Erythroblast (primary cell): Measurements from ENCODE around the gene TCP11.

Source experiments
- GATA1 ChIP-seq: IDR thresholded peaks from 2 replicates; pipeline ENCODE4 v1.6.1; 2011; ENCODE audit warnings: low read depth, mild to moderate bottlenecking, control low read depth, low read length, moderate library complexity
- POLR2A ChIP-seq: IDR thresholded peaks from 2 replicates; pipeline ENCODE4 v1.6.1; 2011; ENCODE audit warnings: mild to moderate bottlenecking, low read length

DNA sequence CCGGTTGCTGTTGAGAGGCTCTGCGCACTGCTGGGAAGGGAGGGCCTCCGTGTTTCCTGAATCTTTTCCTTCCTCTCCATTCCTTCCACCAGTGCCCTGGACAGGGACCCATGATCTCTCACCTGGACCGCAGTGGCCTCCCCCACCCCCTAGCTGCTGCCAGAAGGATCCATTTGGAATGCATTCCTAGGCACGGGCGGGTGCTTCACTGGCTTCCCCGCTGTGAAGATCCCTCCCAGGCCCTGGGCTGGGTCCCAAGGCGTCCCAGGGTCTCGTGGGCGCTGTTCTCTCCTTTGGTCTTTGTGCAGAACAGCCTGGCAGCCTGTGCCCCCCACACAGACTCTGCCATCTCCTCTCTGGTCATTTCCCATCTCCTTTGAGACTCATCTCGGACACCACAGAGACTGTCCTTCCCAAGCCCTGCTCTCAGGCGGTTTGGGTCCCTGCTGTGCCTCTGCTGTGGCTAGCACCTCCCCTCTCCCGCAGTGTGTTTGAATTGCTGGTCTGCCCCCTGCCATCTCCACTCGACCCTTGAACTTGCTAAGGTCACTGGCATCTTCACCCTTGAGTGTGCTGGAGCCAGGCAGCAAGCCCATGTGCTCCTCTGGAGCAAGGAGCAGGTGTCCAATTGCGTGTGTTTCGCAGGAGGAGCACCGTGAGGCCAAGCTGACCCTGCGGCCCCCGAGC lies 59.0 kb downstream of the TCP11 start:
- TF ChIP-seq POLR2A, result no peak
- no peak for TF ChIP-seq GATA1
